ENCODE data around the gene HMCN2. TPM values are rescaled to one million over a fixed set of nuclear protein-coding genes. Genes with fewer than 3 reads are reported as not detected.
"Not testable (repeated sequence)": the region's sequence is repeated elsewhere in the genome, so short reads cannot be mapped to it uniquely, and the experiment has no call there.

HMCN2 gene
- total RNA-seq, 1 donor from 2014 or later = 0.64 TPM

- no peak for DNase-seq (ENCODE audit: extremely low read depth, low read depth, low spot score)
These were observed 60.4 kb downstream of the HMCN2 start for GRCh38 chr9:130325921-130326320.

GRCh38 chr9:130327070-130327780 lies 61.7 kb downstream of the HMCN2 start:
- no peak for DNase-seq (ENCODE audit: extremely low read depth, low read depth, low spot score)

GRCh38 chr9:130327781-130328348 lies 62.3 kb downstream of the HMCN2 start:
- DNase-seq (ENCODE audit: extremely low read depth, low read depth, low spot score) = no peak

- DNase-seq (ENCODE audit: extremely low read depth, low read depth, low spot score) = no peak
These were observed 62.8 kb downstream of the HMCN2 start for GRCh38 chr9:130328349-130328801.

GRCh38 chr9:130329061-130329460 lies 63.5 kb downstream of the HMCN2 start:
- no peak for DNase-seq (ENCODE audit: extremely low read depth, low read depth, low spot score)

- DNase-seq (ENCODE audit: extremely low read depth, low read depth, low spot score) = no peak
These were observed 64.8 kb downstream of the HMCN2 start for GRCh38 chr9:130330202-130330862.

- DNase-seq (ENCODE audit: extremely low read depth, low read depth, low spot score) = no peak
These were observed 65.5 kb downstream of the HMCN2 start for GRCh38 chr9:130331061-130331460.

GRCh38 chr9:130331573-130331972 lies 66.0 kb downstream of the HMCN2 start:
- DNase-seq (ENCODE audit: extremely low read depth, low read depth, low spot score) = no peak

GRCh38 chr9:130332384-130332926 lies 66.9 kb downstream of the HMCN2 start:
- DNase-seq (ENCODE audit: extremely low read depth, low read depth, low spot score) = no peak

- DNase-seq (ENCODE audit: extremely low read depth, low read depth, low spot score) = no peak
These were observed 67.6 kb downstream of the HMCN2 start for GRCh38 chr9:130333041-130333711.

GRCh38 chr9:130333712-130334062 lies 68.1 kb downstream of the HMCN2 start:
- no peak for DNase-seq (ENCODE audit: extremely low read depth, low read depth, low spot score)

GRCh38 chr9:130334915-130335314 lies 69.4 kb downstream of the HMCN2 start:
- DNase-seq (ENCODE audit: extremely low read depth, low read depth, low spot score) = no peak

- no peak for DNase-seq (ENCODE audit: extremely low read depth, low read depth, low spot score)
These were observed 70.6 kb downstream of the HMCN2 start for GRCh38 chr9:130336027-130336610.

- no peak for DNase-seq (ENCODE audit: extremely low read depth, low read depth, low spot score)
These were observed 71.3 kb downstream of the HMCN2 start for GRCh38 chr9:130336885-130337284.

GRCh38 chr9:130337318-130337717 lies 71.8 kb downstream of the HMCN2 start:
- no peak for DNase-seq (ENCODE audit: extremely low read depth, low read depth, low spot score)

GRCh38 chr9:130337784-130338380 lies 72.3 kb downstream of the HMCN2 start:
- no peak for DNase-seq (ENCODE audit: extremely low read depth, low read depth, low spot score)

GRCh38 chr9:130338891-130339290 lies 73.3 kb downstream of the HMCN2 start:
- DNase-seq (ENCODE audit: extremely low read depth, low read depth, low spot score) = not testable (repeated sequence)

- DNase-seq (ENCODE audit: extremely low read depth, low read depth, low spot score) = no peak
These were observed 73.7 kb downstream of the HMCN2 start for GRCh38 chr9:130339306-130339705.

GRCh38 chr9:130340011-130340410 lies 74.5 kb downstream of the HMCN2 start:
- no peak for DNase-seq (ENCODE audit: extremely low read depth, low read depth, low spot score)

GRCh38 chr9:130340557-130340956 lies 75.0 kb downstream of the HMCN2 start:
- DNase-seq (ENCODE audit: extremely low read depth, low read depth, low spot score) = not testable (repeated sequence)

All from glomerular endothelial cell (primary cell).